EH (cell line): ENCODE measurements around the gene TAF11L3.
"Not testable (repeated sequence)": the region's sequence is repeated elsewhere in the genome, so short reads cannot be mapped to it uniquely, and the experiment has no call there.

Experiments
- DNase-seq: peaks from one replicate; pipeline ENCODE4 v3.0.0-alpha.2; 2015; ENCODE audit warnings: low read depth

TAF11L3 gene

DNA sequence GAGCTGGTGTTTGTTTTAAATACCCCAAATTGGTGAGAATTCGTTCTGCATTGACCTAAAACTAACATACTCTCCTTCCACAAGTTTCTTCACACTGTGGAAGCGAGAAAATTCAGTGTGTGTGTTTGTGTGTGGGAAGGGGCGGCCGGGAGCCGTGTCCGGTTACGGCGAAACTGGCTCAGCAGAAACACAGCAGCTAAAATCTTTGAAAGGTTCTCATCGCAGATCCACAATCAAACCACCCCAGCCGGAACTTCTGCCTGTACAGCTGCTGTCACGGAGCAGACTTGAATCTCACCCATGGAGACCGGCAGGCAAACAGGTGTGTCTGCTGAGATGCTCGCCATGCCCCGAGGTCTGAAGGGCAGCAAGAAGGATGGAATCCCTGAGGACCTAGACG lies at the start of gene TAF11L3:
TSS of gene TAF11L3 (plus strand) at position 301 of the 400 bp plus-strand sequence.
- DNase-seq = not testable (repeated sequence)

DNA sequence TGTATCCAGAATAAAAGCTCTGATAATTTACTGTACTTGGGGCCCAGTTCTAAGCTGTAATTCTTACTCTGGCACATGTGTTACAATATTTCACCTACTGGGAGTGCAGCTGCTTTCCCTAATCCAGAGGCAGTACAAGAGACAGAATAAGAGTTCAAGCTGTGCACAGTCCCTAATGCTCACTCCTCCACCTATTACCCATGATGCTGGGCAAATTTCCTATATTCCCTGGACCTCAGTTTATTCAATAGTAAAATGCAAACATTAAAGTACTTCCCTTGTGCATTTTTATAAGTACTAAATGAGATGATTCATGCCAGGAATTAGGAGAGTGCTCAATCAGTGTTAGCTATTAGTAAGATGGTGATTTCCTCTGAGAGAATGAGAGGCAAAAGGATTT lies 48.1 kb upstream of the TAF11L3 start:
- no peak for DNase-seq

DNA sequence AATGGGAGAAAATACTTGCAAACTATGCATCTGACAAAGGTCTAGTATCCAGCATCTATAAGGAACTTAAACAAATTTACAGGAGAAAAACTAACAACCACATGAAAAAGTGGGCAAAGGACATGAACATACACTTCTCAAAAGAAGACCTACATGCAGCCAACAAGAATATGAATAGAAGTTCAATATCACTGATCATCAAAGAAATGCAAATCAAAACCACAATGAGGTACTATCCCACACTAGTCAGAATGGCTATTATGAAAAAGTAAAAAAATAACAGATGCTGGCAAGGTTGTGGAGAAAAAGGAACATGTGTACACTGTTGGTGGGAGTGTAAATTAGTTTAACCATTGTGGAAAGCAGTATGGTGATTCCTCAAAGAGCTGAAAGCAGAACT lies 43.1 kb upstream of the TAF11L3 start:
- DNase-seq = not testable (repeated sequence)

DNA sequence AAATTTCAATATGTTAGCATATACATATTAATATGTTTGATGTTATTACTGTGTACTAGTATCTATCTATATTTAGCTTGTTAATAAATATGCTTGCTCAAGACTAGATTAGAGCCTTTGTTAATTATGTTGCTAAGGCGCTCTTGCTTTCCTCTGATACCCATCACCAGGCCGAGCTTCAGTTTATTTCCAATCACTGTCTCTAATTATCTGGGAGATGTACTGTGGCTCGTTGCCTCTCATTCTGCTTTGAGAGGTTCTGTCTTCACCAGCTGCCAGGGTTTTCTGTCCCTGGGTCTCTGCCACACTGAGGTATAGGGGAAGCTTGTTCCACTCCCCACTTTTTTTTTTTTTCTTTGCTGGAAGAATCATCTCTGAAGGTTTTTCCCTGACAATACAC lies 41.1 kb upstream of the TAF11L3 start:
- DNase-seq = no peak

DNA sequence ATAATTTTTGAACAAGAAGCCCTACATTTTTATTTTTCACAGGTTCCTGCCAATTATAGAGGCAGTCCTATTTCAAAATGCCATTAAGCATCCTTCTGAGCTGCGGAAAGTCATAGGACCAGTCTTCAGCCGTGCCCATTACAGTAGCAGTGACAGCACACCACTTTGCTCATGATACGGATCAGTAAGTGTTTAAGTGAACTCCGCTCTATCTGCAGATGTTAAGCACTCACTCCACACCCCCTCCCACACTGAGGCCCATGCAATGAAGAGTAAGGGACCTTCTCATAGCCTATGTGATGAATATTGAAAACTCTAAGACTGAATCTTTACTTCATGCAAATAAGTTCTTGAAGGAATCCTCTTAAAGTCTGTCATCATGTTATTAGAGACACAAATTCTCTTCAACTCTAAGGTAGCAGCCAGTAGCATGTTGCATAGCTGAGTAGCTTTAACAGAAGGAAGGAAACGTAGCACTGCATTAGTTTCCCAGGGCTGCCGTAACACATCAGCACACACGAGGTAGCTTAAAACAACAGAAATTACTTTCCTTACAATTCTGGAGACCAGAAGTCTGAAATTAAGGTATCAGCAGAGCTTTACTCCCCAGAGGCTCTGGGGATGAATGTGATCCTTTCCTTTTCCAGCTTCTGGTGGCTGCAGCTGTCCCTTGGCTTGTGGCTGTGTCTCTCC lies 40.4 kb upstream of the TAF11L3 start:
- DNase-seq = no peak

DNA sequence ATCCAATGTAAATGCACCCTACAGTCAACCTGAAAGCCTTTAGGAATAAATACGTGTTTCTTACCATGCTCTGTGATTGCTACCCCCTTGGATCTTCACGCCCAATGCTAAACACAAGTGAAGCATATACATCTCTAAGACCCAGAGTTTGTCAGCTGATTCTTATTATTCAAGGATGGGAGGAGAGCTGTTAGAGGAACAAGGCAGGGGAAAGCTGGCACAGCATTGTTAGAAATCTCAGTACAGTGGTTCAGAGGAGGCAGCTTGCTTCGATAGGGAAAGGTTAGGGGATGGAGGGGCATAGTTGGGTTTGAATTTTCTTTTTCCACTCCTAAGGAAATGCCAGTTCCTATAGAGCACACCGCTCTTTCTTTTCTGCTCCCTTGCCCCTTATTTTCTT lies 36.8 kb upstream of the TAF11L3 start:
- no peak for DNase-seq

DNA sequence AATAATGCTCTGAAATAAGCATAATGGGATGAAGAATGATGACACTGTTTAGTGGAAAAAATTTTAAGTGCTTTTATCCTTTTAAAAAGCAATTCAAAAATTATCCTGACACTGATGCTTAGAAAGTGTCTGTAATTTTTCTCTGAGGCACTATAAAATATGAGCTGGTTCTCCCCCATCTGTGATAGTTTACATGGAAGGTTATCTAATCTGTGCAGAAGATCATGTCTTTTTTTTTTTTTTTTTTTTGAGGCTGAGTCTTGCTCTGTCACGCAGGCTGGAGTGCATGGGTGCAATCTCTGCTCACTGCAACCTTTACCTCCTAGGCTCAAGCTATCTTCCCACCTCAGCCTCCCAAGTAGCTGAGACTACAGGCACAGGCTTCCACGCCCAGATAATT lies 35.4 kb upstream of the TAF11L3 start:
- DNase-seq = no peak

DNA sequence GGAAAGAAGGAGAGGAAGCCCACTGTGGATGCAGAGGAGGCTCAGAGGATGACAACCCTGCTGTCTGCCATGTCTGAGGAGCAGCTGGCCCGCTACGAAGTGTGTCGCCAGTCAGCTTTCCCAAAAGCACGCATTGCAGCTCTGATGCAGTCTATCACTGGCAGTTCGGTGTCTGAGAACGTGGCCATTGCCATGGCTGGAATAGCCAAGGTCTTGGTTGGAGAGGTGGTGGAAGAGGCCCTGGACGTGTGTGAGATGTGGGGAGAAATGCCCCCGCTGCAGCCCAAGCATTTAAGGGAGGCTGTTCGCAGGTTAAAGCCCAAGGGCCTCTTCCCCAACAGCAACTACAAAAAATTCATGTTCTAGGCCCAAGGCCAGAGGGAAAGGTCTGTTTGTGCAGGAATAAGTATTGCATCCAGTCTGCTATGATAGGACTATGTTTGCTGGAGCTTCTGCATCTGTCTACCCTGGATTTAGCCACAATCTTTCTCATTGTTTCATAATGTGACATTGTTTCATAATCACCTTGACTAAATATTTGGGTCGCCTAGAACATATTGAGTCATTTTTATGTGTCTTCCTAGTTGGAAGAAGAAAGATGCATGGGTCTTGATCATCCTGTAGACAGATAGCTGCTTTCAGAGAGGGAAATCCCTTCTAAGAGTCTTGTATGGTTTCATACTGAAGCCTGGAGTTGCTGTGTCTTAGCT lies 31.5 kb upstream of the TAF11L3 start:
- not testable (repeated sequence) for DNase-seq

DNA sequence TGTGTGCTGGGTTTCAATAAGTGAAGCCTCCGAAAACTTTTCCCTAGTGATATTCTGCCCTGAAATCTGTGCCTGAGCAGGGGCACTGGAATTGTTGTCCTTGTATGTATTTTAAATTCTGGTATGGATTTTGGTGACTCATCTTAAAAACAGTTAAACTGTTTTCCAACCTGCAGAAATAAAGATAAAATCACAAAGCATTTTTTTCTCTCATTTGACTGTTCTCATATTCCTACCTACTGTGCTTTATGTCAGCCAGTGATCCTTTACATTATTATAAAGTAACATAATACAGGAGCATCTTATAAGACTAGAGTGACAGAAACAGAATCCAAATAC lies 31.0 kb upstream of the TAF11L3 start:
- DNase-seq = no peak

DNA sequence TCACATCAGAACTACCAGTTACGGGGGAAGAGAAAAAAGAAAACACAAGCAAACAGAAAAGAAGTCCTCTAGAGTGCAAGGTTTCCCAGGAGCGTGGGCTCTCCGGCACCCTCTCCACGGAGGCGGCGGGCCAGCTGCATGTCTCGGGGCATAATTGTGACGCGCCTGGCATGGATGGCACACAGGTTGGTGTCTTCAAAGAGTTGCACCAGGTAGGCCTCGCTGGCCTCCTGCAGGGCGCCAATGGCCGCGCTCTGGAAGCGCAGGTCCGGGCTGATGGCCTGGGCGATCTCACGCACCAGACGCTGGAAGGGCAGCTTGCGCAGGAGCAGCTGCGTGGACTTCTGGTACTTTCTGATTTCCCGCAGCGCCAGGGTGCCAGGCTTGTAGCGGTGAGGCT lies 26.9 kb upstream of the TAF11L3 start:
- DNase-seq = not testable (repeated sequence)

DNA sequence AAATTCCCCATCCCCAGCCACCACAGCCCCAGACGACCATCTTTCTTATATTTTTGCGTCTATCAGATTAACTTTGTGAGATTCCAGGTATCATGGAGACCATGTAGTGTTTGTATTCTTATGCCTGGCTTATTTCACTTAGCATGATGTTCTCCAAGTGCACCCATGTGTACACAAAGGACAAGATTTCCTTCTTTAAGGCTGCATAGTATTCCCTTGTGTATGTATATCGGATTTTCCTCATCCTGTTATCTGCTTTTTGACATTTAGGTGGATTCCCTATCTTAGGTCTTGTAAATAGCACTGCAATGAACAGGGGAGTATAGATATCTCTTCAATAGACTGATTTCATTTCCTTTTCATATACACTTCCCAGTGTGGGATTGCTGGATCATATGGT lies 25.4 kb upstream of the TAF11L3 start:
- DNase-seq = no peak

DNA sequence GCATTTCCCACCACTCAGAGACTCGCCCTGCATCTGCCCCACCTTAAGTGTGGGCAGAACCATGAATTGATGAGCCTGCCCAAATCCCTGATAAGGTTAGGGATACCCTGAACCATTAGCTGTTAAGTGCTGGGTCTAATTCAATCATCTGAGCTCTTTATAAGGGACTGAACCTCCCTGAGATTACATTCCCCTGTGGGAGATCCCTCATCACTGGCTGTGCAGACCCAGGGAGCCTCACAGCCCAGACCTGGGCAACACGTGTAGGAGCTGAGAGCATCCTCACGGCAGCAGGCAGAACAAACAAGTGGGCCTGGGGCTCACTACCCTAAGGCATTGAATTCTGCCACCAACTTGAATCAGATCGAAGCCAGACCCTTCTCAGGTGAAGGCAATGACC lies 20.7 kb upstream of the TAF11L3 start:
- DNase-seq = no peak

DNA sequence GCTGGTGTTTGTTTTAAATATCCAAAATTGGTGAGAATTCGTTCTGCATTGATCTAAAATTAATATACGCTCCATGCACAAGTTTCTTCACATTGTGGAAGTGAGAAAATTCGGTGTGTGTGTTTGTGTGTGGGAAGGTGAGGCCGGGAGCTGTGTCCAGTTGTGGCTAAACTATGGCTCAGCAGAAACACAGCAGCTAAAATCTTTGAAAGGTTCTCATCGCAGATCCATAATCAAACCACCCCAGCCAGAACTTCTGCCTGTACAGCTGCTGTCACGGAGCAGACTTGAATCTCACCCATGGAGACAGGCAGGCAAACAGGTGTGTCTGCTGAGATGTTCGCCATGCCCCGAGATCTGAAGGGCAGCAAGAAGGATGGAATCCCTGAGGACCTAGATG lies 20.2 kb upstream of the TAF11L3 start, which contains the start of gene TAF11L2:
TSS of gene TAF11L2 (plus strand) at position 301 of the 400 bp plus-strand sequence.
- DNase-seq = not testable (repeated sequence)

DNA sequence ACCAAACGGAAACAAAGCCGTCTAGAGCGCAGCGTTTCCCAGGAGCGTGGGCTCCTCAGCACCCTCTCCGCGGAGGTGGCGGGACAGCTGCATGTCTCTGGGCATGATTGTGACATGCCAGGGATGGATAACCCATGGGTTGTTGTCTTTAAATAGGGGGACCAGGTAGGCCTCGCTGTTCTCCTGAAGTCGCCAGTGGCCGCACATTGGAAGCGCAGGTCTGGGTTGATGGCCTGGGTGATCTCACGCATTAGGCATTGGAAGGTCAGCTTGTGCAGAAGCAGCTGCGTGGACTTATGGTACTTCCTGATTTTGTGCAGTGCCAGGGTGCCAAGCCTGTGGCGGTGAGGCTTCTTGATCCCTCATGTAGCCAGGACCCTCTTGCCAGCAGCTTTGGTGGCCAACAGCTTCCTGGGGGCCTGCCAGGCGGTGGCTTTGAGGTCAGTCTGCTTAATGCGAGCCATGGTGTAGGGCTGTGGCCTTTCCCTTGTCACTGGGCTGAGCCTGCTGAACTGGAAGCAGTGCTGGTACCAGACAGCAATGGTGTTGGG lies 6.3 kb upstream of the TAF11L3 start:
- DNase-seq = no peak

DNA sequence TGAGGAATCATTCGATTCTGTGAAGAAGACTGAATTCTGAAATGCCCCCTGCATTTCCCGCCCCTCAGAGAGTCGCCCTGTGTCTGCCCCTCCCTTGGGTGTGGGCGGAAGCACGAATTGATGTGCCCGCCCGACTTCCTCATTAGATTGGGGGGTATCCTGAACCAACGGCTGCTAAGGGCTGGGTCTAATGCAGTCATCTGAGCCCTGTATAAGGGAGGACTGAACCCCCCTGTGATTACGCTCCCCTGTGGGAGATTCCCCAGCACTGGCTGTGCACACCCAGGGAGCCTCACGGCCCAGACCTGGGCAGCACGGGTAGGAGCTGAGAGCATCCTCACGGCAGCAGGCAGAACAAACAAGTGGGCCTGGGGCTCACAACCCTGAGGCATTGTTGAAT lies 641 bp upstream of the TAF11L3 start:
- not testable (repeated sequence) for DNase-seq

DNA sequence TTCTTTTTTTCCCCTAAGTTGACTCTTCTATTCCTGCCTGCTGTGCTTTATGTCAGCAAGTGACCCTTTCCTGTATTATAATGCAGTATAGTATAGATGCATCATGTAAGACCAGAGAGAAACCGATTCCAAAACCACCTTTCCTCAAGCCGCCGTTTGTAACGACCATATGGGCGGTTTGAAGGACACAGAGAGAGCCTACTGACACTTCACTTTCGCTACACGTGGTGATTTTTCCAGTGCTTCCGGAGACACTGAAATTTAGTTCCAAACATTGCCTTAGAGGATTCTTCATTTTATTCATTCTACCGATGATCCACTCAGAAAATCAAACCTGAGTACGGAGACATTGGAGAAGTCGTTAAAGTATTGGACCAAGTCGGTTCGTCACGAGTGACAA lies 1.3 kb downstream of the TAF11L3 start:
- not testable (repeated sequence) for DNase-seq

DNA sequence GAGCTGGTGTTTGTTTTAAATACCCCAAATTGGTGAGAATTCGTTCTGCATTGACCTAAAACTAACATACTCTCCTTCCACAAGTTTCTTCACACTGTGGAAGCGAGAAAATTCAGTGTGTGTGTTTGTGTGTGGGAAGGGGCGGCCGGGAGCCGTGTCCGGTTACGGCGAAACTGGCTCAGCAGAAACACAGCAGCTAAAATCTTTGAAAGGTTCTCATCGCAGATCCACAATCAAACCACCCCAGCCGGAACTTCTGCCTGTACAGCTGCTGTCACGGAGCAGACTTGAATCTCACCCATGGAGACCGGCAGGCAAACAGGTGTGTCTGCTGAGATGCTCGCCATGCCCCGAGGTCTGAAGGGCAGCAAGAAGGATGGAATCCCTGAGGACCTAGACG lies 3.3 kb downstream of the TAF11L3 start, which contains the start of gene TAF11L4:
TSS of gene TAF11L4 (plus strand) at position 301 of the 400 bp plus-strand sequence.
- not testable (repeated sequence) for DNase-seq

DNA sequence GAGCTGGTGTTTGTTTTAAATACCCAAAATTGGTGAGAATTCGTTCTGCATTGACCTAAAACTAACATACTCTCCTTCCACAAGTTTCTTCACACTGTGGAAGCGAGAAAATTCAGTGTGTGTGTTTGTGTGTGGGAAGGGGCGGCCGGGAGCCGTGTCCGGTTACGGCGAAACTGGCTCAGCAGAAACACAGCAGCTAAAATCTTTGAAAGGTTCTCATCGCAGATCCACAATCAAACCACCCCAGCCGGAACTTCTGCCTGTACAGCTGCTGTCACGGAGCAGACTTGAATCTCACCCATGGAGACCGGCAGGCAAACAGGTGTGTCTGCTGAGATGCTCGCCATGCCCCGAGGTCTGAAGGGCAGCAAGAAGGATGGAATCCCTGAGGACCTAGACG lies 6.8 kb downstream of the TAF11L3 start, which contains the start of gene TAF11L5:
TSS of gene TAF11L5 (plus strand) at position 301 of the 400 bp plus-strand sequence.
- not testable (repeated sequence) for DNase-seq

DNA sequence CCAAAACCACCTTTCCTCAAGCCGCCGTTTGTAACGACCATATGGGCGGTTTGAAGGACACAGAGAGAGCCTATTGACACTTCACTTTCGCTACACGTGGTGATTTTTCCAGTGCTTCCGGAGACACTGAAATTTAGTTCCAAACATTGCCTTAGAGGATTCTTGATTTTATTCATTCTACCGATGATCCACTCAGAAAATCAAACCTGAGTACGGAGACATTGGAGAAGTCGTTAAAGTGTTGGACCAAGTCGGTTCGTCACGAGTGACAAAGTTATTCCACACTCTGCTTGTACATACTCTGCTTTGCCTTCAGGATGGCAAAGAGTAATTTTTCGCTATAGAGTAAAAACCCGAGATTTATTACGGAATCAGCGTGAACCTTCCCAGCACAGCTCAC lies 8.3 kb downstream of the TAF11L3 start:
- not testable (repeated sequence) for DNase-seq

DNA sequence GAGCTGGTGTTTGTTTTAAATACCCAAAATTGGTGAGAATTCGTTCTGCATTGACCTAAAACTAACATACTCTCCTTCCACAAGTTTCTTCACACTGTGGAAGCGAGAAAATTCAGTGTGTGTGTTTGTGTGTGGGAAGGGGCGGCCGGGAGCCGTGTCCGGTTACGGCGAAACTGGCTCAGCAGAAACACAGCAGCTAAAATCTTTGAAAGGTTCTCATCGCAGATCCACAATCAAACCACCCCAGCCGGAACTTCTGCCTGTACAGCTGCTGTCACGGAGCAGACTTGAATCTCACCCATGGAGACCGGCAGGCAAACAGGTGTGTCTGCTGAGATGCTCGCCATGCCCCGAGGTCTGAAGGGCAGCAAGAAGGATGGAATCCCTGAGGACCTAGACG lies 10.2 kb downstream of the TAF11L3 start, which contains the start of gene TAF11L6:
TSS of gene TAF11L6 (plus strand) at position 301 of the 400 bp plus-strand sequence.
- DNase-seq = not testable (repeated sequence)
